ENCODE data around the gene SRRM4. TPM values are rescaled to one million over a fixed set of nuclear protein-coding genes. Genes with fewer than 3 reads are reported as not detected.
"Not testable (repeated sequence)": the region's sequence is repeated elsewhere in the genome, so short reads cannot be mapped to it uniquely, and the experiment has no call there.

The SRRM4 gene
- total and polyA plus RNA-seq, 2 donors (not counting 1 experiment from before 2014, with no cell fraction given) = not detected

- Histone ChIP-seq H3K4me2 (ENCODE audit: extremely low read depth, insufficient read depth, low read length) (no peak overlapping the region), H2AFZ (ENCODE audit: low read length) (no peak overlapping the region), H3K36me3 (ENCODE audit: control insufficient read depth, insufficient read depth, low read length) (no peaks in the 10 kb centered on the region), H3K27me3 (ENCODE audit: control insufficient read depth, insufficient read depth, low read length) (no peaks in the 10 kb centered on the region), H3K9ac (ENCODE audit: insufficient read depth, low read length) (no peak overlapping the region), H3K27ac (ENCODE audit: insufficient read depth, low read length) (no peak overlapping the region), H3K4me1 (ENCODE audit: control insufficient read depth, extremely low read depth, insufficient read depth, low read length) (no peaks in the 10 kb centered on the region), H3K4me3 (replicated peaks in 1 of 4; ENCODE audit: control extremely low read depth in 1 of 4, insufficient read depth in 1 of 4, low read depth in 3 of 4, low read length in 4 of 4) (no peak overlapping the region), H3K9me3 (ENCODE audit: control insufficient read depth, insufficient read depth, low read depth, low read length) (no peaks in the 10 kb centered on the region), H3K79me2 (ENCODE audit: control insufficient read depth, insufficient read depth, low read length) (no peaks in the 10 kb centered on the region), H4K20me1 (ENCODE audit: control insufficient read depth, extremely low read depth, insufficient read depth, low read length) (no peaks in the 10 kb centered on the region)
- no peak for DNase-seq (ENCODE audit: low read depth in 2 of 2)
- TF ChIP-seq, protein P1, sequence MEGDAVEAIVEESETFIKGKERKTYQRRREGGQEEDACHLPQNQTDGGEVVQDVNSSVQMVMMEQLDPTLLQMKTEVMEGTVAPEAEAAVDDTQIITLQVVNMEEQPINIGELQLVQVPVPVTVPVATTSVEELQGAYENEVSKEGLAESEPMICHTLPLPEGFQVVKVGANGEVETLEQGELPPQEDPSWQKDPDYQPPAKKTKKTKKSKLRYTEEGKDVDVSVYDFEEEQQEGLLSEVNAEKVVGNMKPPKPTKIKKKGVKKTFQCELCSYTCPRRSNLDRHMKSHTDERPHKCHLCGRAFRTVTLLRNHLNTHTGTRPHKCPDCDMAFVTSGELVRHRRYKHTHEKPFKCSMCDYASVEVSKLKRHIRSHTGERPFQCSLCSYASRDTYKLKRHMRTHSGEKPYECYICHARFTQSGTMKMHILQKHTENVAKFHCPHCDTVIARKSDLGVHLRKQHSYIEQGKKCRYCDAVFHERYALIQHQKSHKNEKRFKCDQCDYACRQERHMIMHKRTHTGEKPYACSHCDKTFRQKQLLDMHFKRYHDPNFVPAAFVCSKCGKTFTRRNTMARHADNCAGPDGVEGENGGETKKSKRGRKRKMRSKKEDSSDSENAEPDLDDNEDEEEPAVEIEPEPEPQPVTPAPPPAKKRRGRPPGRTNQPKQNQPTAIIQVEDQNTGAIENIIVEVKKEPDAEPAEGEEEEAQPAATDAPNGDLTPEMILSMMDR (conservative IDR thresholded peaks at IDR 0.05 in 1 of 2, IDR thresholded peaks at IDR 0.05 in 1 of 2; ENCODE audit: low read depth in 1 of 2, low read length in 2 of 2) = no peak
- no peak for TF ChIP-seq EZH2 (IDR thresholded peaks at IDR 0.05; ENCODE audit: low read length, missing control alignments)
These were observed 121.4 kb downstream of the SRRM4 start for GRCh38 chr12:119102714-119103113.

DNA sequence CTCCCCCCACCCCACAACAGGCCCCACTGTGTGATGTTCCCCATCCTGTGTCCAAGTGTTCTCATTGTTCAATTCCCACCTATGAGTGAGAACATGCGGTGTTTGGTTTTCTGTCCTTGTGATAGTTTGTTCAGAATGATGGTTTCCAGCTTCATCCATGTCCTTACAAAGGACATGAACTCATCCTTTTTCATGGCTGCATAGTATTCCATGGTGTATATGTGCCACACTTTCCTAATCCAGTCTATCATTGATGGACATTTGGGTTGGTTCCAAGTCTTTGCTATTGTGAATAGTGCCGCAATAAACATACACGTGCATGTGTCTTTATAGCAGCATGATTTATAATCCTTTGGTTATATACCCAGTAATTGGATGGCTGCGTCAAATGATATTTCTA lies 123.6 kb downstream of the SRRM4 start:
- H3K9ac ChIP-seq (ENCODE audit: insufficient read depth, low read length); H3K79me2 ChIP-seq (ENCODE audit: control insufficient read depth, insufficient read depth, low read length); H3K9me3 ChIP-seq (ENCODE audit: control insufficient read depth, insufficient read depth, low read depth, low read length); H4K20me1 ChIP-seq (ENCODE audit: control insufficient read depth, extremely low read depth, insufficient read depth, low read length); H3K4me1 ChIP-seq (ENCODE audit: control insufficient read depth, extremely low read depth, insufficient read depth, low read length); H2AFZ ChIP-seq (ENCODE audit: low read length); H3K4me3 ChIP-seq (replicated peaks in 1 of 4; ENCODE audit: control extremely low read depth in 1 of 4, insufficient read depth in 1 of 4, low read depth in 3 of 4, low read length in 4 of 4); DNase-seq (ENCODE audit: low read depth in 2 of 2); H3K36me3 ChIP-seq (ENCODE audit: control insufficient read depth, insufficient read depth, low read length); H3K27ac ChIP-seq (ENCODE audit: insufficient read depth, low read length); H3K27me3 ChIP-seq (ENCODE audit: control insufficient read depth, insufficient read depth, low read length); H3K4me2 ChIP-seq (ENCODE audit: extremely low read depth, insufficient read depth, low read length): not testable (repeated sequence)

DNA sequence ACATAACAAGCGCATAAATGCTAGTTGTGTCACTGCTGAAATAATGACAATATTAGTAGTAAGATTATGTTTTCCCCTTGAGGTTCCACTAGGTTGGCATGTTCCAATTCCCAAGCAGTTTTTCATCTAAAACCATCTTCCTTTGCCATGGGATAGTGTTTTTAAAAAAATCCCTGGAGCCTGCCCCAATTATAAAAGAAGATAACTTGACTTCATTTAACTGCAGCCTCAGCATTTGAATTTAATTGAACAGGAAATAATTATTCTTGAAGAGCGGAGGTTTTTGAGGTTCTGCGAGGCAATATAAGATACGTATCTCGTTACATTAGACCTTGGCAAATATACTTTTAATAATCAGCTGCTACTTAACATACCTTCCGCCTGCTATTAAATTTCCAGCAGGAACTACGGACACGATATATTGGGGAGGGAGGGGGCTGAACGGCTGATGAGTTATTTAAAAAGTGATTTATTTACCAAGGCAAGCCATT lies 132.2 kb downstream of the SRRM4 start:
- no peaks in the 10 kb centered on the region for H3K4me1 ChIP-seq (ENCODE audit: control insufficient read depth, extremely low read depth, insufficient read depth, low read length)
- H3K4me3 ChIP-seq (replicated peaks in 1 of 4; ENCODE audit: control extremely low read depth in 1 of 4, insufficient read depth in 1 of 4, low read depth in 3 of 4, low read length in 4 of 4) = no peak overlapping the region
- no peak for TF ChIP-seq EZH2 (IDR thresholded peaks at IDR 0.05; ENCODE audit: low read length, missing control alignments)
- TF ChIP-seq, protein P1 (conservative IDR thresholded peaks at IDR 0.05 in 1 of 2, IDR thresholded peaks at IDR 0.05 in 1 of 2; ENCODE audit: low read depth in 1 of 2, low read length in 2 of 2) = no peak
- no peaks in the 10 kb centered on the region for H3K9me3 ChIP-seq (ENCODE audit: control insufficient read depth, insufficient read depth, low read depth, low read length)
- no peak overlapping the region for H3K4me2 ChIP-seq (ENCODE audit: extremely low read depth, insufficient read depth, low read length)
- no peak overlapping the region for H3K9ac ChIP-seq (ENCODE audit: insufficient read depth, low read length)
- no peak overlapping the region for H2AFZ ChIP-seq (ENCODE audit: low read length)
- no peak overlapping the region for H3K27ac ChIP-seq (ENCODE audit: insufficient read depth, low read length)
- no peaks in the 10 kb centered on the region for H4K20me1 ChIP-seq (ENCODE audit: control insufficient read depth, extremely low read depth, insufficient read depth, low read length)
- no peaks in the 10 kb centered on the region for H3K27me3 ChIP-seq (ENCODE audit: control insufficient read depth, insufficient read depth, low read length)
- DNase-seq (ENCODE audit: low read depth in 2 of 2) = no peak
- no peaks in the 10 kb centered on the region for H3K36me3 ChIP-seq (ENCODE audit: control insufficient read depth, insufficient read depth, low read length)
- H3K79me2 ChIP-seq (ENCODE audit: control insufficient read depth, insufficient read depth, low read length) = no peaks in the 10 kb centered on the region
